RKO (cell line): ENCODE data around the gene ITPR1.

Source experiments
- DNase-seq: peaks from one replicate; pipeline ENCODE4 v3.0.0-alpha.2; 2016; ENCODE audit warnings: low spot score

ITPR1 gene

DNA sequence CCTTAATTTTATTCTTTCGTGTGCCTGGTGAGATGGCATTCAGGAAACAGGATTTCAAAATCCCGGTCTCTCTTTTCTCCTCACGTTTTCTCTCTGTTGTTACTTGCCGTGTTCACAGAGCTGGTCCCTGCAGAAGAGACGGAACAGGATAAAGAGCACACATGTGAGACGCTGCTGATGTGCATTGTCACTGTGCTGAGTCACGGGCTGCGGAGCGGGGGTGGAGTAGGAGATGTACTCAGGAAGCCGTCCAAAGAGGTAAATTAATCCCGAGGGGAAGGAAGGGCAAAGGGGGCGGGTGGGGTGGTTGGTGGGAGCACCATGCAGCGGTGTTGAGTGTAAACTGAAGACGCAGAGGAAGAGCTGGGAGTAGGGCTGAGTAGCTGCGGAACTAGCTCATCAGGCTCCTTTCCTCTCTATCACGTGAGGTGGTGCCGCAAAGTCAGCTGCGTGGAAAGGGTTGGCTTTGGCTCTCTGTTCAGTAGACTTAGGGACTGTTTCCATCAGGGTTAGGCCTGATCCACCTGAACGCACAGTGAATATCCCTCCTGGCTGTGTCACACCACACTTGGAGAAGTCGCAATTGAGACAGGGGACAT lies 321.3 kb downstream of the ITPR1 start:
- no peak for DNase-seq

DNA sequence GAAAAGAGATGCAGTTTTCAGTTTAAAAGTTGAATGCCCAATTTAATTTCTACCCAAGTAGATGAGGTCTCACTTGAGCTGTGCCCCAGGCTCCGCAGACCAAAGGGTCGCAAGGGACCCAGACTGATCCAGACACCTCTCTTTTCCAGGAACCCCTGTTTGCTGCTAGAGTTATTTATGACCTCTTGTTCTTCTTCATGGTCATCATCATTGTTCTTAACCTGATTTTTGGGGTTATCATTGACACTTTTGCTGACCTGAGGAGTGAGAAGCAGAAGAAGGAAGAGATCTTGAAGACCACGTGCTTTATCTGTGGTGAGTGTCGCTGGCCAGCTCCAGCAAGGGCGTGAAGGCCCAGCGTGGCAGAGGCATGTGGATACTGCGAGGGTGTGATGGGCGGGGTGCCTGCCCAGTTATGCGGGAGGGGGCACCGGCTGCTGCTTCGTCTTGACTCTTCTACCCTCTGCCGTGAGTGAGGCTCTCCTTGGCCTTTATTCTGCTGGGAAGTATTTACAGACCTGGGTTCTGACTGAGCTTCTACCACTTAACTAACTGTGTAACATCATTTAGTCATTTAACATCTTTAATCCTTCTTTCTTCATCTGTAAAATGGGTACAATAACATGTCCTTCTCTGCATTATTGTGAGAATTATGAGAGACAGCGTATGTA lies 321.9 kb downstream of the ITPR1 start:
- no peak for DNase-seq

DNA sequence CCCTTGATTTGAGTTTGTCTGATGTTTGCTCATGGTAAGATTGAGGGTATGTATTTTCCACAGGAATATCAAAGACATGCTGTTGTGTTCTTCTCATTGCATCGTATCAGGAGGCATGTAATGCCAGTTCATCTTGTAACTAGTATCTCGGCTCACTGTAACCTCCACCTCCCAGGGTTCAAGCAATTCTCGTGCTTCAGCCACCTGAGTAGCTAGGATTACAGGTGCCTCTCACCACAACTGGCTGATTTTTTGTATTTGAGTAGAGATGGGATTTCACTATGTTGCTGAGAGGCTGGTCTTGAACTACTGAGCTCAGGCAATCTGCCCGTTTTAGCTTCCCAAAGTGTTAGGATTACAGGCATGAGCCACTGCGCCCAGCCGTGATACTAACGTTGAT lies 323.2 kb downstream of the ITPR1 start:
- DNase-seq = no peak

DNA sequence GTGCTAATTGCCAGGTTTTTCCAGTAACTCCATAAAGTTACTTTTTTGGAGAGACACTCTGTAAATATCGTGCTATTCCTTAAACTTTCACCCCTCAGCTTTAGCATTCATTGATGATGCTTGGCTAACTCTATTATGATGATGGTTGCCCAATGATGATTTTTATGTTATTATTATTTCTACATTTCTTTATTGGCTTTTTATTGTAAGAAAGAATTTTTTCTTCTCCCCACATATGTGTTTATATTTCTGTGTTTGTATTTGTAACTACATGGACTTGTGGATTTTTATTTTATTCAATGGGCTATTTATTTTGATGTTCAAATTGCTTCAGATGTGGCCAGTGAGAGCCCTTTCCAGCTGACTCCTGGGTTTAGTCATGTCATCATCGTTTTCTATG lies 323.6 kb downstream of the ITPR1 start:
- DNase-seq = no peak

GRCh38 chr3:4817128-4817527 lies 324.0 kb downstream of the ITPR1 start:
- no peak for DNase-seq

GRCh38 chr3:4818164-4818563 lies 325.0 kb downstream of the ITPR1 start:
- no peak for DNase-seq

GRCh38 chr3:4818986-4819693 lies 326.0 kb downstream of the ITPR1 start:
- DNase-seq = no peak

DNA sequence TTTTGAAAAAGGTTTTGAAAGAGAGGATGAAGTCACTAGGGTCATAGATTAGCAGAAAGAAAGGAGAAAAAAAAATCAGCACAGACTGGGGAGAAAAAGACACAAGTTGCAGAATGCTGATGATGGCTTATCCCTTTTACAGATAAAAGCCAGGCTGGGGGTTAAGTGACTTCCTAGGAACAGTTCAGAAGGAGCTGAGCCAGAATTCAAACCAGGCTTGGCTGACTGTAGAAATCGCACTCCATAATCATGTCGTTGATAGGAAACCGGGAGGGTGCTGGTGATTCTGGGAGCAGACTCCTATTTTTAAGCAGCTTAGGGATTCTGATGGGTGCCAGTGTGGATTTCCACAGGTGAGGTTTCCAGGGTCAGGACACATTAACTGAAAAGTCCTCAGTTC lies 326.6 kb downstream of the ITPR1 start:
- DNase-seq = no peak

GRCh38 chr3:4820296-4821121 lies 327.4 kb downstream of the ITPR1 start:
- no peak for DNase-seq

DNA sequence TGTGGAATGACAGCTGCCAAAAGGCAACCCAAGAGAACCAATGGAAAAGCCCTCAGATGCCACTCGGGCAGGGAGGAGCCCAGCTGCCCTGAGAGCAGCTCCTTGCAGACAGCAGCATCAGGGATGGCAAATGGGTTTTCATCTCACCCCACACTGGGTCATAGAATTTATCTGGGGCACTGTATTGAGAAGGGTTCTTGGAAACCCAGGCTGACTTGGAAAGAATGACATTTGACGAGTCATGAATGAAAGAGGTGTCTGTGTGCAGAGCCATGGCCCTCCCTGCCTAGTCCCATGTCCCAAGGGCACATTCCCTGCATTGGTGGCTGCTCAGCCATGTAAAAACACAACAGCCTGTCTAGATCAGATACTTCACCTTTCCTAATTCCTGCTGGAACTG lies 328.2 kb downstream of the ITPR1 start:
- no peak for DNase-seq

- no peak for DNase-seq
These were observed 328.8 kb downstream of the ITPR1 start for GRCh38 chr3:4821975-4822374.

DNA sequence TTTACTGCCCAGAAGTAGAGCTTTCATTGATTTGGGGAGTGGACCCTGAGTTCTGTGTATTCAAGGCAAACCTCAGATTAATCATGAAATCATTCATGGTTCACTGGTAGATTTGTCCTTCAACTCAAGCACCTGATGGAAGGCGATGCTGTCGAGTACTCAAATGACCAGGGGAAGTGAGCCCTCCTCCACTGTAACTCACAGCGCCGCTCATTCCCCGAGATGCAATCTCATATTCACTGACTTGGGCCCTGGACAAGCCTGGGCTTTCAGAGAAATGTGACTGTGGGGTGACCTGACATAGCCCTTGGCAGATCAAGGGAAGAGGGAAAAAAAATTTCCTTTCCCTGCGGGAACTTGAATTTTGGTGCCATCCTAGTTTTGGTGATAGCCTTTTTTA lies 329.4 kb downstream of the ITPR1 start:
- DNase-seq = no peak

- DNase-seq = no peak
These were observed 330.2 kb downstream of the ITPR1 start for GRCh38 chr3:4823385-4823784.

DNA sequence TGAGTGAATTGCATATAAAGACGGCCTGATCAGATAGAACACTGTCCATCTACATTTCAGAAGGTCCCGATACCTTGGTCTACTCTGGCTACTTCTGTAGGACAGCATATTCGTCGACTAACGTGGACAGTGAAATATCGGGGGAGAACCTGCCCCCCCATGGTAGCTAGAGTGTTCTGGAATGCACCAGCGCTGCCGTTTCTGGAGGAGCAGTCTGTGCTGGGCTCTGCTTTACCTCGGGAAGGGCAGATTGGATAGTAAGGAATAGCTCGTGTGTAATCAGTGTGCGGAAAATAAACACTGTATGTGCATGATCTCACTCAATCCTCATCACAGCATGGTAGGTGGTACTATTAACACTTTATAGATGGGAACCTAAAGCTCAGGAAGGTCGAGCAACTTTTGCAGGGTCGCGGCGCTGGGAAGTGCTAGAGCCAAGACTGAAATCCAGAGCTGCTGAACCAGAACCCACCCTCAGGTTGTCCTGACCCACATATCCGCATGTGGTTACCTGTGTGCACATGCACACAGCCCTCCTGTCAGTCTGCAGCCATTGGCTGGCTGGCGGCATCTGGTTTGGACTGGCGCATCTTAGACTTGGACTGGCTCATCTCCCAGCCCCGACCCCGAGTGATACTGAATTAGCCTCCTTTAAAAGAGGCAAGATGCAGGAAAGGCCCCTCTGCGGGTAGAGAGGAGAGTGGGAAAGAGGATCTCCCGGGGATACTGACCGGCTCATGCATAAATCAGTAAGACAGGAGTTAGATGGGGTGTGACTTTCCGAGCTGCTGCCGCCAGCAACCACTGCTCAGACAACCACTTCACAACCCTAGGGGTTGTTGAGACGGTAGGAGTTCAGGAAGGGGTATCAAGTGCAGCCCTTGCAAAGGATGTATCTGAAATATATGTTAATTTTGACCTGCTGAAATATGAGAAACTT lies 331.1 kb downstream of the ITPR1 start:
- DNase-seq = no peak

- DNase-seq = no peak
These were observed 331.8 kb downstream of the ITPR1 start for GRCh38 chr3:4824926-4825325.

- DNase-seq = no peak
These were observed 332.5 kb downstream of the ITPR1 start for GRCh38 chr3:4825436-4826236.

- DNase-seq = no peak
These were observed 333.3 kb downstream of the ITPR1 start for GRCh38 chr3:4826237-4827100.

GRCh38 chr3:4827767-4828166 lies 334.6 kb downstream of the ITPR1 start:
- DNase-seq = no peak

DNA sequence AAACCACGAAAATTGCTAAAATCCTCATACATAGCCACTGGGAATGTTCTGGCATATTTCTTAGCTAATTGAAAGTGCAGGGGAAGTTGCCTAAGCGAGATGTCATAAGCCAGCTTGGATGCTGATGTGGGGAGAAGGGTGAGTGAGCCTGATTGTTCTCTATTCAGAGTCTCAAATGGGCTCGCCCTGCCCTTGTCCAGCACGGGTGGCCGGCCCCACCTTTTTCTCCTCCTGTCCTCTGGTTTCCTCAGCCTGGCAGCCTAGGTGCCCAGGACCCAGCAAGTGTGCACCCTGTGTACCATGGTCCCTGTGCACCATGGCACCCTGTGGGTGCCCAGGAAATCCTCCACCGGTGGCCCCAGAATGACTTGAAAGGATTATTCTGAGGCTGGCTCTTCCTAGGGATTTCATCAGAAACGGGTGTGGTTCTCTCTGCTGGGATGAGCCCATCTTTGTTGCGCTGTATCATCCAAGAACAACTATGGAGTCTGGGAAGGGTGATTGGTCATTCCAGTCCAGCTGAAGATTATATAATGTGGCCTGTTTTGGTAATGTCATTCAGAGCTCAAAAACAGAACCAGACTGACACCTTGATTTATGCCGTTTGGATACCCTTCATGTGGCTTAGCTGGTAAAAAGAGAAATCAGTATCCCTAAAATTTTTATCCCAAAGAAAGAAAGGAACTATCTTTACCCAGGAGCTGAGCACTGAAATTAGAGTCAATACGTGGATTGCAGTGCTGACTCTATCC lies 335.3 kb downstream of the ITPR1 start:
- no peak for DNase-seq
